Nephron (organoid): Measurements from ENCODE around the gene ACACB.

Source experiments
- H3K27ac Mint-ChIP-seq, 3 experiments: 2 replicates each; pipeline ENCODE4 v1.8.0; 2020; ENCODE audit warnings: mixed read lengths in 3 of 3, mild to moderate bottlenecking in 2 of 3, moderate library complexity in 1 of 3
- H3K27me3 Mint-ChIP-seq: 2 replicates; pipeline ENCODE4 v1.8.0; 2021; ENCODE audit warnings: low read depth, mild to moderate bottlenecking, moderate library complexity, mixed read lengths
- H3K36me3 Mint-ChIP-seq: 2 replicates; pipeline ENCODE4 v1.8.0; 2020; ENCODE audit warnings: low read depth, mixed read lengths
- H3K4me1 Mint-ChIP-seq: 2 replicates; pipeline ENCODE4 v1.8.0; 2020; ENCODE audit warnings: mixed read lengths
- H3K4me3 Mint-ChIP-seq, 3 experiments: 2 replicates each; pipeline ENCODE4 v1.8.0; 2020; ENCODE audit warnings: mild to moderate bottlenecking in 3 of 3, mixed read lengths in 3 of 3, moderate library complexity in 2 of 3
- H3K9me3 Mint-ChIP-seq: 2 replicates; pipeline ENCODE4 v1.8.0; 2020; ENCODE audit warnings: mixed read lengths
- TF ChIP-seq, protein P1 (sequence below), 3 experiments: fragments of 200-600 bp; sonication (generic); IDR thresholded peaks; one replicate each; pipeline ENCODE4 v1.5.0; 2021; ENCODE audit warnings: antibody characterized with exemption in 3 of 3; ENCODE audit not compliant: unreplicated experiment in 3 of 3

The ACACB gene

DNA sequence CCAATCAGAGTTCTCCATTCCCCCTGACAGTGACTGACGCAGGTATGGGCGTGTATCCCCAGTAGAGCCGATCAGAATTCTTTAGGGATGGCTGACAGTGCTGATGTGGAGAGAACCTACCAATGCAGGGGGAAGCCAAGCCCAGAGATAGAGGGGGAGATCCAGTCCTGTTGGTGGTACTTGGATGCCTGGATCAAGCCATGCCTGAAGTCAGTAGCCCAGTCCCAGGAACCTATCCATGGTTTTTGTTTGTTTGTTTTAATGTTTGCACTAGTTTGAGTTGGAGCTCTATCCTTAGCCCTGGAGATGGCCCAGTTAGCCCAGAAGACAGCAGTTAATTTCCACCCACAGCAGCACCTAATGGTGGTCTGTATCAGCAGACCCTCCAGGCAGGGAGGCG lies 152.5 kb downstream of the ACACB start:
- peaks cover 13% of the 10 kb centered on the region for H3K27me3 Mint-ChIP-seq
- TF ChIP-seq, protein P1, sequence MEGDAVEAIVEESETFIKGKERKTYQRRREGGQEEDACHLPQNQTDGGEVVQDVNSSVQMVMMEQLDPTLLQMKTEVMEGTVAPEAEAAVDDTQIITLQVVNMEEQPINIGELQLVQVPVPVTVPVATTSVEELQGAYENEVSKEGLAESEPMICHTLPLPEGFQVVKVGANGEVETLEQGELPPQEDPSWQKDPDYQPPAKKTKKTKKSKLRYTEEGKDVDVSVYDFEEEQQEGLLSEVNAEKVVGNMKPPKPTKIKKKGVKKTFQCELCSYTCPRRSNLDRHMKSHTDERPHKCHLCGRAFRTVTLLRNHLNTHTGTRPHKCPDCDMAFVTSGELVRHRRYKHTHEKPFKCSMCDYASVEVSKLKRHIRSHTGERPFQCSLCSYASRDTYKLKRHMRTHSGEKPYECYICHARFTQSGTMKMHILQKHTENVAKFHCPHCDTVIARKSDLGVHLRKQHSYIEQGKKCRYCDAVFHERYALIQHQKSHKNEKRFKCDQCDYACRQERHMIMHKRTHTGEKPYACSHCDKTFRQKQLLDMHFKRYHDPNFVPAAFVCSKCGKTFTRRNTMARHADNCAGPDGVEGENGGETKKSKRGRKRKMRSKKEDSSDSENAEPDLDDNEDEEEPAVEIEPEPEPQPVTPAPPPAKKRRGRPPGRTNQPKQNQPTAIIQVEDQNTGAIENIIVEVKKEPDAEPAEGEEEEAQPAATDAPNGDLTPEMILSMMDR (IDR thresholded peaks at IDR 0.05; ENCODE audit: unreplicated experiment in 3 of 3) = no peak
- peaks cover 13% of the 10 kb centered on the region for H3K9me3 Mint-ChIP-seq
- no peaks in the 10 kb centered on the region for H3K4me1 Mint-ChIP-seq
- H3K4me3 Mint-ChIP-seq = no peak overlapping the region
- peaks cover 25% of the 10 kb centered on the region for H3K36me3 Mint-ChIP-seq
- no peak overlapping the region for H3K27ac Mint-ChIP-seq

DNA sequence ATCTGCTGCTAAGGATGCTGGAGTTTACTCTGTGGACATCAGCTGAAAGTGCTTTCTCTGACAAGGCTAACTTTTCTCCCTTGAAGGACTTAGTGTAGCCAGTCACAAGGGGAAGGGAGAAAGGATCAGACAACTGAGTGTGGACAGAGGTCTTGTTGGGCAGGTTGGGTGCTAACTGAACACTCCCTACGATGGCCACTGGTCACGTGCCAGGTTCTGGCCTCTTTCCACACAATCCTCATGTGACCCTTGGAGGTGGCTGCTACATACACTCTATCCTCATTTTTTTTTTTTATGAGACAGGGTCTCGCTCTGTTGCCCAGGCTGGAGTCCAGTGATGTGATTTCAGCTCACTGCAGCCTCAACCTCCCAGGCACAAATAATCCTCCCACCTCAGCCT lies 153.0 kb downstream of the ACACB start:
- TF ChIP-seq, protein P1 (IDR thresholded peaks at IDR 0.05; ENCODE audit: unreplicated experiment in 3 of 3) = no peak
- H3K4me1 Mint-ChIP-seq = no peaks in the 10 kb centered on the region
- no peak overlapping the region for H3K27ac Mint-ChIP-seq
- peaks cover 10% of the 10 kb centered on the region for H3K9me3 Mint-ChIP-seq
- no peak overlapping the region for H3K4me3 Mint-ChIP-seq
- peaks cover 20% of the 10 kb centered on the region for H3K36me3 Mint-ChIP-seq
- H3K27me3 Mint-ChIP-seq = peaks cover 16% of the 10 kb centered on the region

DNA sequence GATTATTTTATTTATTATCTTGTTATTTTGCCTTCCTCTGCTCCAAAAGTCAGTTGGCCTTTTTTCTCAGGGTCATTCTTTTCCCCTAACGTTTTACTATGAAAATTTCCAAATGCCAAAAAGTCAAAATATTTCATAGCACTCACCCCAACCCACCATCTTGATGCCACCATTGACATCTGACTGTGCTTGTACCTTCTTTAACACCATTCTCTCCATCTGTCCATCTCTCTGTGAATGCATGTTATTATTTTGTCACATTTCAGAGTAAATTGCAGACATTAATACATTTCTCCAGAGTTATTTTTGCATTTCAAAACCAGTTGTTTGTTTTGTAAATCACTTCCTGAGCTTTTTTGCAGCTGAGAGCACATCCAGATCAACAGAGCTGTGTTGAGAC lies 154.1 kb downstream of the ACACB start:
- no peak overlapping the region for H3K27ac Mint-ChIP-seq
- no peak overlapping the region for H3K4me3 Mint-ChIP-seq
- H3K4me1 Mint-ChIP-seq = no peaks in the 10 kb centered on the region
- peaks cover 24% of the 10 kb centered on the region for H3K27me3 Mint-ChIP-seq
- H3K36me3 Mint-ChIP-seq = peaks cover 20% of the 10 kb centered on the region
- peaks cover 10% of the 10 kb centered on the region for H3K9me3 Mint-ChIP-seq
- TF ChIP-seq, protein P1 (IDR thresholded peaks at IDR 0.05; ENCODE audit: unreplicated experiment in 3 of 3) = no peak

DNA sequence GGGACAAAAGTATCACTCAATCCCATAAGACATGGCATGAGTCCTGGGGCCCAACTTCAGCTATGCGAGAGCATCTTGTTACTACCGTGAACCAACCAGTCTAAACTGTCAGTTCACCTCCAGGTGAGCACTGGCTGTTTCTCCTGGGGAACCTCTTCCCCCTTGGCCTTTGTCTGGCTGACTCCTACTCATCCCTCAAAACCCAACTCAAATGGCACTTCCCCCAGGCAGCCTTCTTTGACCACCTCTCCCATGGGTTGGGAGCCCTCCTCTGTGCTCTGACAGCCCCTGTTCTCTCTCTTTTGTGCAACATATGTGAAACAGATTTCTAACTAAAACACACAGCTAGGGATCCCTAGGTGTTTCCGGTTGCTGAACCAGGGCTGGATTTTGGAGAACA lies 155.0 kb downstream of the ACACB start:
- TF ChIP-seq, protein P1 (IDR thresholded peaks at IDR 0.05; ENCODE audit: unreplicated experiment in 3 of 3) = no peak
- Mint-ChIP-seq H3K36me3 (peaks cover 20% of the 10 kb centered on the region), H3K27me3 (peaks cover 27% of the 10 kb centered on the region), H3K9me3 (peaks cover 10% of the 10 kb centered on the region), H3K4me1 (no peaks in the 10 kb centered on the region), H3K27ac (no peak overlapping the region), H3K4me3 (no peak overlapping the region)

DNA sequence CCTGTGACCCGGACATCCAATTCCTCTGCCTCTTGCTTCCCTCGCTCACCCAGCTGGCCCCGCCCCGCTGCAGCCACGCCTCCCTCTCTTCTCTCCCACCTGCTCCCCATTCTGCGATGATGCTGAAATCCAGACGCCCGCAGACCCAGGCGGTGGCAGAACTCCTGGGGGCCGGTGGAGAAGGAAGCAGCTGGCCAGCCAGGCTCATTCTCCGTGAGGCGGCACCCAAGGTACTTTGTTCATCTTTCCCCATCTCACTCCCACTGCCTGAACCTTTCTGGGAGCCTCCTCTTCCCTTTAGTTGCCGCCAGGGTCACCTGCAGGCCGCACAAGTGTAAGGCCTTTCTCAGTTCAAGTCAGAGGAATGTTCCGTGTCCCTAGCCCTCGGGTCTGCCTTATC lies 157.0 kb downstream of the ACACB start:
- peaks cover 34% of the 10 kb centered on the region for H3K27me3 Mint-ChIP-seq
- no peak overlapping the region for H3K27ac Mint-ChIP-seq
- peaks cover 10% of the 10 kb centered on the region for H3K9me3 Mint-ChIP-seq
- H3K4me3 Mint-ChIP-seq = no peak overlapping the region
- peaks cover 8% of the 10 kb centered on the region for H3K4me1 Mint-ChIP-seq
- TF ChIP-seq, protein P1 (IDR thresholded peaks at IDR 0.05; ENCODE audit: unreplicated experiment in 3 of 3) = no peak
- H3K36me3 Mint-ChIP-seq = peaks cover 15% of the 10 kb centered on the region

DNA sequence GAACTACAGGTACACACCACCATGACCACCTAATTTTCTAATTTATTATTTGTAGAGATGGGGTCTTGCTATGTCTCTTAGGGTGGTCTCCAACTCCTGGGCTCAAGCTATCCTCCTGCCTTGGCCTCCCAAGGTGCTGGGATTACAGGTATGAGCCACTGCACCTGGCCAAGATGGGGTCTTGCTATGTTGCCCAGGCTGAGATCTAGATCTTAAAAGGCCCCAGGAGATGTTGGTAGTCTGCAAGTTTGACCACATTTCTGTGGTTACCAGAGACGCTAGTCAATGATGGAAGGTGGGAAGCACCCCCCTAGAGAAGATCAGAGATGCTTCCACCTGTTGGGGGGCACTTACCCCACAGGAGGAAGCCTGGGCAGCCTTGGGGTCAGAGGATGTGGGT lies 158.0 kb downstream of the ACACB start:
- TF ChIP-seq, protein P1 (IDR thresholded peaks at IDR 0.05; ENCODE audit: unreplicated experiment in 3 of 3) = no peak
- H3K27me3 Mint-ChIP-seq = peaks cover 42% of the 10 kb centered on the region
- no peak overlapping the region for H3K27ac Mint-ChIP-seq
- peaks cover 10% of the 10 kb centered on the region for H3K9me3 Mint-ChIP-seq
- H3K36me3 Mint-ChIP-seq = peaks cover 12% of the 10 kb centered on the region
- no peak overlapping the region for H3K4me3 Mint-ChIP-seq
- peaks cover 16% of the 10 kb centered on the region for H3K4me1 Mint-ChIP-seq
